B cell (primary cell): ENCODE measurements around the gene PPP4C. TPM values are rescaled to one million over a fixed set of nuclear protein-coding genes. Genes with fewer than 3 reads are reported as not detected.
"Not testable (repeated sequence)": the region's sequence is repeated elsewhere in the genome, so short reads cannot be mapped to it uniquely, and the experiment has no call there.

Experiments
- ATAC-seq: fragments of 200-7000 bp; cut with Tn5 transposase; one replicate; pipeline ENCODE4 v1.10.0; 2021; ENCODE audit warnings: low read depth, mild to moderate bottlenecking, moderate number of reproducible peaks, moderate library complexity
- CTCF ChIA-PET: fragments of 350-600 bp; sonication (Branson Sonifier 250); formaldehyde crosslinking; loops from one replicate; lab custom pipeline; 2021; ENCODE audit warnings: antibody characterized with exemption, inconsistent platforms; lab: Charles Lee
- POLR2A ChIA-PET: fragments of 350-600 bp; sonication (Branson Sonifier 250); formaldehyde crosslinking; loops from one replicate; lab custom pipeline; 2021; ENCODE audit warnings: antibody characterized with exemption; lab: Charles Lee
- DNase-seq: peaks from one replicate; pipeline ENCODE4 v3.0.0; 2013
- H2AFZ ChIP-seq: 2 replicates; pipeline ENCODE4 v1.6.1; 2012; ENCODE audit warnings: mild to moderate bottlenecking, low read depth, low read length; ENCODE audit not compliant: insufficient read depth, poor library complexity, severe bottlenecking
- H3K27ac ChIP-seq, 2 donors: 1 replicate in 1 of 2; 2 replicates in 1 of 2; pipeline ENCODE4 v1.5.1; 2012 to 2013; ENCODE audit warnings: low read length in 2 of 2, mild to moderate bottlenecking in 2 of 2, moderate library complexity in 1 of 2
- H3K27me3 ChIP-seq, 4 experiments: fragments of 200-600 bp in 1 of 4; sonication (generic) in 1 of 4; replicated peaks in 1 of 4; 1 replicate in 2 of 4; 2 replicates in 2 of 4; pipeline versions ENCODE4 v1.6.1 to v1.7.0; 2013 to 2016; ENCODE audit warnings: low read length in 3 of 4, mild to moderate bottlenecking in 2 of 4, mixed read lengths in 1 of 4, moderate library complexity in 1 of 4; ENCODE audit not compliant: insufficient read depth in 4 of 4, control insufficient read depth in 3 of 4; ENCODE audit errors: control extremely low read depth in 1 of 4
- H3K36me3 ChIP-seq, 2 experiments: replicated peaks in 1 of 2; 1 replicate in 1 of 2; 2 replicates in 1 of 2; pipeline versions ENCODE4 v1.6.1 to v1.7.1; 2013; ENCODE audit warnings: low read length in 1 of 2; ENCODE audit not compliant: insufficient read depth in 2 of 2, control insufficient read depth in 1 of 2; ENCODE audit errors: control extremely low read depth in 1 of 2, extremely low read depth in 1 of 2
- H3K4me1 ChIP-seq, 2 donors: fragments of 200-600 bp in 1 of 2; sonication (generic) in 1 of 2; 1 replicate in 1 of 2; 2 replicates in 1 of 2; pipeline versions ENCODE4 v1.5.1 to v1.6.1; 2013 to 2017; ENCODE audit warnings: low read length in 2 of 2; ENCODE audit not compliant: control insufficient read depth in 2 of 2, insufficient read depth in 2 of 2
- H3K4me2 ChIP-seq: replicated peaks from 2 replicates; pipeline ENCODE3; 2012; ENCODE audit warnings: mild to moderate bottlenecking, low read depth, low read length; ENCODE audit not compliant: poor library complexity, severe bottlenecking
- H3K4me3 ChIP-seq, 5 experiments: fragments of 200-600 bp in 1 of 5; sonication (generic) in 1 of 5; 1 replicate in 3 of 5; 2 replicates in 2 of 5; pipeline versions ENCODE4 v1.5.1 to v1.7.0; 2011 to 2016; ENCODE audit warnings: low read length in 4 of 5, mild to moderate bottlenecking in 4 of 5, low read depth in 2 of 5, control low read depth in 1 of 5, moderate library complexity in 1 of 5; ENCODE audit not compliant: insufficient read depth in 1 of 5; ENCODE audit errors: control extremely low read depth in 1 of 5, extremely low read depth in 1 of 5
- H3K79me2 ChIP-seq: fragments of 200-600 bp; sonication (generic); one replicate; pipeline ENCODE4 v1.6.0; 2016; ENCODE audit warnings: low read length; ENCODE audit not compliant: control insufficient read depth, insufficient read depth
- H3K9ac ChIP-seq: fragments of 200-600 bp; sonication (generic); 2 replicates; pipeline ENCODE4 v1.6.1; 2017; ENCODE audit warnings: mild to moderate bottlenecking, low read length, moderate library complexity
- H3K9me3 ChIP-seq, 3 donors: one replicate each; pipeline versions ENCODE4 v1.6.1 to v1.7.1; 2013; ENCODE audit warnings: low read length in 2 of 3; ENCODE audit not compliant: control insufficient read depth in 2 of 3, insufficient read depth in 1 of 3; ENCODE audit errors: control extremely low read depth in 1 of 3
- H4K20me1 ChIP-seq: 2 replicates; pipeline ENCODE4 v1.6.0; 2012; ENCODE audit warnings: mild to moderate bottlenecking, low read length; ENCODE audit not compliant: insufficient read depth, control insufficient read depth, poor library complexity, severe bottlenecking
- H3K27ac Mint-ChIP-seq: one replicate; pipeline ENCODE4 v1.8.0; 2021; ENCODE audit warnings: mixed read lengths
- H3K27me3 Mint-ChIP-seq: one replicate; pipeline ENCODE4 v1.8.0; 2021; ENCODE audit warnings: mixed read lengths
- H3K4me1 Mint-ChIP-seq: one replicate; pipeline ENCODE4 v1.8.0; 2021; ENCODE audit warnings: mixed read lengths
- H3K4me3 Mint-ChIP-seq: one replicate; pipeline ENCODE4 v1.8.0; 2021; ENCODE audit warnings: mixed read lengths
- H3K9me3 Mint-ChIP-seq: one replicate; pipeline ENCODE4 v1.8.0; 2022; ENCODE audit warnings: mixed read lengths; ENCODE audit not compliant: insufficient read depth
- CTCF ChIP-seq: fragments of 200-600 bp; IDR thresholded peaks from one replicate; pipeline ENCODE4 v1.8.0; 2022; ENCODE audit warnings: antibody characterized with exemption, mild to moderate bottlenecking
- EZH2 ChIP-seq: IDR thresholded peaks from 2 replicates; pipeline ENCODE4 v1.6.1; 2012; ENCODE audit warnings: borderline replicate concordance, low read depth, mild to moderate bottlenecking, moderate library complexity, low read length; ENCODE audit not compliant: insufficient read depth, poor library complexity, severe bottlenecking
- WGBS: methylation state at CpG from one replicate; pipeline ENCODE4 v1.1.5; 2013; ENCODE audit warnings: missing lambda C conversion rate; ENCODE audit not compliant: insufficient coverage; 5-methylcytosine and 5-hydroxymethylcytosine counted together
- intact Hi-C: fragments of 100-400 bp; cut with micrococcal nuclease; formaldehyde crosslinking; loops from one replicate; pipeline ENCODE4 v1.10.0; 2022
- polyA plus RNA-seq: library from polyadenylated mRNA; depleted of rRNA; stranded (reverse); fragments of >200 nt; gene quantifications from 2 replicates; pipeline ENCODE4 v1.2.3, GENCODE V29; 2012
- total RNA-seq, 2 donors: library from RNA; stranded (reverse); fragments of 120-200 nt in 1 of 2; gene quantifications; 1 replicate in 1 of 2; 2 replicates in 1 of 2; pipeline versions ENCODE4 v1.2.3 to v1.2.4, GENCODE V29; 2013 to 2022

Gene PPP4C
- total and polyA plus RNA-seq, 2 donors (not counting 1 experiment from before 2014, with no cell fraction given) = 93.3 to 106 TPM

- no peaks in the 10 kb centered on the region for H3K79me2 ChIP-seq
- Mint-ChIP-seq H3K9me3 (no peaks in the 10 kb centered on the region), H3K4me3 (no peak overlapping the region), H3K27me3 (peaks cover 45% of the 10 kb centered on the region), H3K4me1 (peaks cover 10% of the 10 kb centered on the region), H3K27ac (no peak overlapping the region)
- peaks cover 10 to 21% of the 10 kb centered on the region in 2 donors for H3K4me1 ChIP-seq
- ATAC-seq (no peak), DNase-seq (no peak)
- H3K36me3 ChIP-seq = no peaks in the 10 kb centered on the region
- 24% methylated on average over 5 of the region's 7 CpGs for WGBS
- H4K20me1 ChIP-seq = no peaks in the 10 kb centered on the region
- H2AFZ ChIP-seq = no peak overlapping the region
- peaks cover 0 to 53% (median 27%) of the 10 kb centered on the region in 4 experiments for H3K27me3 ChIP-seq
- H3K27ac ChIP-seq = no peak overlapping the region
- peaks cover 0 to 15% (median 0%) of the 10 kb centered on the region in 3 donors for H3K9me3 ChIP-seq
- intact Hi-C loops = no loop called here
- TF ChIP-seq CTCF (no peak), EZH2 (no peak)
- no peak overlapping the region for H3K4me2 ChIP-seq
- no peak overlapping the region for H3K9ac ChIP-seq
- ChIA-PET CTCF (interaction anchor here (0.9 to 3.3 kb wide), 3 partner anchors 10 to 39 kb away, joined by 4 to 18 read pairs (median 12); no protein-coding TSS in a partner anchor), POLR2A (interaction anchor here (1.5 kb wide), 1 partner anchor 367 kb away, joined by 3 read pairs; no protein-coding TSS in a partner anchor)
- H3K4me3 ChIP-seq = no peak overlapping the region
These were observed 42.5 kb upstream of the PPP4C start for GRCh38 chr16:30033270-30033669.

- Mint-ChIP-seq H3K9me3 (no peaks in the 10 kb centered on the region), H3K27me3 (peaks cover 12% of the 10 kb centered on the region), H3K4me1 (peaks cover 4% of the 10 kb centered on the region), H3K27ac (no peak overlapping the region), H3K4me3 (no peak overlapping the region)
- H3K4me2 ChIP-seq = peak overlapping the region; percentile 44
- H3K9ac ChIP-seq = no peak overlapping the region
- no peaks in the 10 kb centered on the region for H3K36me3 ChIP-seq
- peaks cover 4 to 5% of the 10 kb centered on the region in 2 donors for H3K4me1 ChIP-seq
- no peak overlapping the region for H3K4me3 ChIP-seq
- H3K27me3 ChIP-seq = peaks cover 0 to 1% (median 0%) of the 10 kb centered on the region in 4 experiments
- WGBS = 2% methylated on average over 5 of the region's 5 CpGs
- intact Hi-C loops = loop anchor here (5.0 kb wide), 1 partner anchor 587 kb away; no protein-coding TSS in a partner anchor
- no peak for TF ChIP-seq EZH2
- TF ChIP-seq CTCF = no peak
- H3K79me2 ChIP-seq = no peaks in the 10 kb centered on the region
- H4K20me1 ChIP-seq = no peaks in the 10 kb centered on the region
- H3K9me3 ChIP-seq = no peaks in the 10 kb centered on the region
- peak overlapping the region; percentile 47 for H2AFZ ChIP-seq
- peak; percentile 47 for ATAC-seq
- ChIA-PET POLR2A (no interaction called here), CTCF (interaction anchor here (1.1 kb wide), 1 partner anchor 9 kb away, joined by 5 read pairs; the partner anchor contains the start of gene TLCD3B)
- peak; percentile 57 for DNase-seq
- H3K27ac ChIP-seq = no peak overlapping the region
These were observed 35.6 kb upstream of the PPP4C start for GRCh38 chr16:30040221-30040620.

GRCh38 chr16:30040690-30041089, 35.1 kb upstream of the PPP4C start:
- H3K9me3 ChIP-seq, DNase-seq, H3K9me3 Mint-ChIP-seq, H3K27me3 ChIP-seq, H3K27ac Mint-ChIP-seq, H3K4me1 Mint-ChIP-seq, H3K9ac ChIP-seq, ATAC-seq, H3K4me3 Mint-ChIP-seq, H3K4me1 ChIP-seq, H3K36me3 ChIP-seq, H3K79me2 ChIP-seq, H4K20me1 ChIP-seq, H3K4me3 ChIP-seq, H3K27ac ChIP-seq, POLR2A ChIA-PET: not testable (repeated sequence)
- CTCF ChIA-PET = interaction anchor here (0.7 to 1.8 kb wide), 2 partner anchors 17 to 369 kb away, joined by 3 to 4 read pairs; no protein-coding TSS in a partner anchor
- WGBS = 100% methylated on average over 2 of the region's 5 CpGs
- intact Hi-C loops = loop anchor here (5.0 kb wide), 1 partner anchor 587 kb away; no protein-coding TSS in a partner anchor
- H3K27me3 Mint-ChIP-seq = peaks cover 11% of the 10 kb centered on the region
- Histone ChIP-seq H3K4me2 (peak overlapping the region; percentile 44), H2AFZ (peak overlapping the region; percentile 47)
